ENCODE measurements around the gene ZSCAN31.

- TF ChIP-seq CTCF (IDR thresholded peaks at IDR 0.05) (no peak), POLR2A (IDR thresholded peaks at IDR 0.05) (no peak)
Measured at GRCh38 chr6:28311139-28311823, 24.7 kb downstream of the ZSCAN31 start.
